Measurements from ENCODE around the gene PDE6G. TPM values are rescaled to one million over a fixed set of nuclear protein-coding genes. Genes with fewer than 3 reads are reported as not detected.

PDE6G gene
- total RNA-seq, 1 donor from 2014 or later: not detected

DNA sequence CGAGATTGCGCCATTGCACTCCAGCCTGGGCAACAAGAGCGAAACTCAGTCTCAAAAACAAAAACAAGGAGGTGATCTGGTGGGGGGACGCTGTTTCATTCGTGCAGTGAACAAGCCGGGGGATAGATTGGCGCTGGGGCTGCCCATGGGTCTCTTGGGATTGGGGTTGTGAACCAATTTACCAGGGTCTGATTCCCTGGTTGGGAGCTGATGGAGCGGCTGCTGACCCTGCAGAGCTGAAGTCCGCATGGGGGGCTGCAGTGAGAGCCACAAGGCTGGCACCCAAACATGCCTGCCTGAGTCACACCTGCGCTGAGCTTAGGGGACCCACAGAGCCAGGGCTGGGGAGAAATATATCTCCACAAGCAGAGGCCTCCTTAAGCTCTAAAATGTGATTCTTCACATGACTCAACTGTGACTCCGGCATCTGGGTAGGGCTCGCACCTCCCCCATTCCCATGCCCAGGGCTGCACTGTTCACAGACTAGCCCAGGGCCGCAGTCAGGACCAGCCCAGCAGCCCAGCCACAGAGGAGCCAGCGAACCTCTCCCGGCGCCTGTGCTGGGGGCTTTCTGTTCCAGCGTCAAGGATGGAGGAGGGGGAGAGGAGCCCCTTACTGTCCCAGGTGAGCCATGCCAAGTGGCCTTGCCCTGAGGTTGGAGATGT is 14.4 kb downstream of the PDE6G start:
- peaks cover 7% of the 10 kb centered on the region for H3K4me1 Mint-ChIP-seq
- no peaks in the 10 kb centered on the region for H3K4me1 ChIP-seq
- no peak overlapping the region for H2AFZ ChIP-seq (replicated peaks)
- no peak overlapping the region for H3K27ac ChIP-seq
- H3K36me3 Mint-ChIP-seq: no peaks in the 10 kb centered on the region
- no peaks in the 10 kb centered on the region for H3K9me3 Mint-ChIP-seq
- H3K9ac ChIP-seq: no peak overlapping the region
- no peak for DNase-seq (ENCODE audit: low spot score)
- H3K9me3 ChIP-seq (ENCODE audit: low read depth): no peaks in the 10 kb centered on the region
- peaks cover 2% of the 10 kb centered on the region for H3K27me3 Mint-ChIP-seq (ENCODE audit: insufficient read depth, low read depth)
- H3K4me3 Mint-ChIP-seq: no peak overlapping the region
- peak overlapping the region; percentile 78 for H3K27ac Mint-ChIP-seq
- no peaks in the 10 kb centered on the region for H3K27me3 ChIP-seq
- TF ChIP-seq EZH2phosphoT487 (IDR thresholded peaks at IDR 0.05) (no peak), EZH2 (IDR thresholded peaks at IDR 0.05) (no peak)
- TF ChIP-seq, protein P1, sequence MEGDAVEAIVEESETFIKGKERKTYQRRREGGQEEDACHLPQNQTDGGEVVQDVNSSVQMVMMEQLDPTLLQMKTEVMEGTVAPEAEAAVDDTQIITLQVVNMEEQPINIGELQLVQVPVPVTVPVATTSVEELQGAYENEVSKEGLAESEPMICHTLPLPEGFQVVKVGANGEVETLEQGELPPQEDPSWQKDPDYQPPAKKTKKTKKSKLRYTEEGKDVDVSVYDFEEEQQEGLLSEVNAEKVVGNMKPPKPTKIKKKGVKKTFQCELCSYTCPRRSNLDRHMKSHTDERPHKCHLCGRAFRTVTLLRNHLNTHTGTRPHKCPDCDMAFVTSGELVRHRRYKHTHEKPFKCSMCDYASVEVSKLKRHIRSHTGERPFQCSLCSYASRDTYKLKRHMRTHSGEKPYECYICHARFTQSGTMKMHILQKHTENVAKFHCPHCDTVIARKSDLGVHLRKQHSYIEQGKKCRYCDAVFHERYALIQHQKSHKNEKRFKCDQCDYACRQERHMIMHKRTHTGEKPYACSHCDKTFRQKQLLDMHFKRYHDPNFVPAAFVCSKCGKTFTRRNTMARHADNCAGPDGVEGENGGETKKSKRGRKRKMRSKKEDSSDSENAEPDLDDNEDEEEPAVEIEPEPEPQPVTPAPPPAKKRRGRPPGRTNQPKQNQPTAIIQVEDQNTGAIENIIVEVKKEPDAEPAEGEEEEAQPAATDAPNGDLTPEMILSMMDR (IDR thresholded peaks at IDR 0.05): no peak
- H3K79me2 ChIP-seq (ENCODE audit: low read depth): no peaks in the 10 kb centered on the region
- no peak overlapping the region for H3K4me3 ChIP-seq
- H3F3A ChIP-seq (ENCODE audit: low read depth): no peaks in the 10 kb centered on the region
- H3K4me2 ChIP-seq: no peak overlapping the region
- H3K36me3 ChIP-seq: no peaks in the 10 kb centered on the region
- H4K20me1 ChIP-seq (ENCODE audit: low read depth): no peaks in the 10 kb centered on the region

- Histone ChIP-seq H3K36me3 (no peaks in the 10 kb centered on the region), H3K4me2 (no peak overlapping the region), H3K9me3 (ENCODE audit: low read depth) (no peaks in the 10 kb centered on the region), H2AFZ (replicated peaks) (no peak overlapping the region), H3K79me2 (ENCODE audit: low read depth) (peaks cover 17% of the 10 kb centered on the region), H3K27me3 (no peaks in the 10 kb centered on the region), H3K27ac (no peak overlapping the region), H4K20me1 (ENCODE audit: low read depth) (peaks cover 16% of the 10 kb centered on the region), H3K4me3 (no peak overlapping the region), H3K9ac (no peak overlapping the region), H3K4me1 (peaks cover 8% of the 10 kb centered on the region), H3F3A (ENCODE audit: low read depth) (peaks cover 7% of the 10 kb centered on the region)
- H3K4me1 Mint-ChIP-seq: peaks cover 16% of the 10 kb centered on the region
- H3K27me3 Mint-ChIP-seq (ENCODE audit: insufficient read depth, low read depth): no peaks in the 10 kb centered on the region
- H3K9me3 Mint-ChIP-seq: no peaks in the 10 kb centered on the region
- H3K27ac Mint-ChIP-seq: no peak overlapping the region
- TF ChIP-seq, protein P1 (IDR thresholded peaks at IDR 0.05): no peak
- TF ChIP-seq EZH2phosphoT487 (IDR thresholded peaks at IDR 0.05) (no peak), EZH2 (IDR thresholded peaks at IDR 0.05) (no peak)
- no peak for DNase-seq (ENCODE audit: low spot score)
- H3K4me3 Mint-ChIP-seq: peak overlapping the region; percentile 46
- H3K36me3 Mint-ChIP-seq: peaks cover 2% of the 10 kb centered on the region
These were observed 16.3 kb downstream of the PDE6G start for GRCh38 chr17:81640011-81640410.

DNA sequence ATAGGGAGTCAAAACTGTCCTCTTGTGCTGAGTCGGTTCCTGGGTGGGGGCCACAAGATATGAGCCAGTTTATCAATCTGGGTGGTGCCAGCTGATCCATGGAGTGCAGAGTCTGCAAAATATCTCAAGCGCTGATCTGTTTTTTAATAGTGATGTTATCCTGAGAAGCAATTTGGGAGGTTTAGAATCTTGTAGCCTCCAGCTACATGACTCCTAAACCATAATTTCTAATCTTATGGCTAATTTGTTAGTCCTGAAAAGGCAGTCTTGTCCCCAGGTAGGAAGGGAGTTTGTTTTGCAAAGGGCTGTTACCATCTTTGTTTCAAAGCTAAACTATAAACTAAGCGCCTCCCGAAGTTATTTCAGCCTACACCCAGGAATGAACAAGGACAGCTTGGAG is 17.7 kb downstream of the PDE6G start:
- H3K27me3 Mint-ChIP-seq (ENCODE audit: insufficient read depth, low read depth): no peaks in the 10 kb centered on the region
- H3K4me3 Mint-ChIP-seq: peak overlapping the region; percentile 34

More for the DNA sequence above, 17.7 kb downstream of the PDE6G start:
- no peak overlapping the region for H3K9ac ChIP-seq
- no peaks in the 10 kb centered on the region for H3K9me3 Mint-ChIP-seq
- H3K9me3 ChIP-seq (ENCODE audit: low read depth): no peaks in the 10 kb centered on the region
- peaks cover 8% of the 10 kb centered on the region for H3K4me1 ChIP-seq
- peaks cover 30% of the 10 kb centered on the region for H3K79me2 ChIP-seq (ENCODE audit: low read depth)
- no peak overlapping the region for H3K4me3 ChIP-seq
- H3K4me1 Mint-ChIP-seq: peaks cover 16% of the 10 kb centered on the region
- H3K27me3 ChIP-seq: no peaks in the 10 kb centered on the region
- peaks cover 7% of the 10 kb centered on the region for H3F3A ChIP-seq (ENCODE audit: low read depth)
- no peak overlapping the region for H3K27ac ChIP-seq
- H3K27ac Mint-ChIP-seq: no peak overlapping the region
- H2AFZ ChIP-seq (replicated peaks): no peak overlapping the region
- no peaks in the 10 kb centered on the region for H3K36me3 ChIP-seq
- TF ChIP-seq EZH2phosphoT487 (IDR thresholded peaks at IDR 0.05): no peak
- TF ChIP-seq, protein P1 (IDR thresholded peaks at IDR 0.05): no peak
- no peak for TF ChIP-seq EZH2 (IDR thresholded peaks at IDR 0.05)
- H4K20me1 ChIP-seq (ENCODE audit: low read depth): peaks cover 23% of the 10 kb centered on the region
- no peak for DNase-seq (ENCODE audit: low spot score)
- H3K36me3 Mint-ChIP-seq: peaks cover 2% of the 10 kb centered on the region
- no peak overlapping the region for H3K4me2 ChIP-seq
